OCI-LY3 (cell line): ENCODE data around the gene MSL1.

ENCODE experiments used
- CTCF ChIP-seq: fragments of 200-600, 300-600 bp; sonication (generic); IDR thresholded peaks from 2 replicates; pipeline ENCODE4 v1.5.1; 2014; ENCODE audit warnings: antibody characterized with exemption, low read length, low read depth
- EZH2phosphoT487 ChIP-seq: fragments of 200-600 bp; shearing (Covaris generic); IDR thresholded peaks from 2 replicates; pipeline ENCODE4 v1.6.1; 2018; ENCODE audit warnings: antibody characterized with exemption, mixed run types, low read depth

DNA sequence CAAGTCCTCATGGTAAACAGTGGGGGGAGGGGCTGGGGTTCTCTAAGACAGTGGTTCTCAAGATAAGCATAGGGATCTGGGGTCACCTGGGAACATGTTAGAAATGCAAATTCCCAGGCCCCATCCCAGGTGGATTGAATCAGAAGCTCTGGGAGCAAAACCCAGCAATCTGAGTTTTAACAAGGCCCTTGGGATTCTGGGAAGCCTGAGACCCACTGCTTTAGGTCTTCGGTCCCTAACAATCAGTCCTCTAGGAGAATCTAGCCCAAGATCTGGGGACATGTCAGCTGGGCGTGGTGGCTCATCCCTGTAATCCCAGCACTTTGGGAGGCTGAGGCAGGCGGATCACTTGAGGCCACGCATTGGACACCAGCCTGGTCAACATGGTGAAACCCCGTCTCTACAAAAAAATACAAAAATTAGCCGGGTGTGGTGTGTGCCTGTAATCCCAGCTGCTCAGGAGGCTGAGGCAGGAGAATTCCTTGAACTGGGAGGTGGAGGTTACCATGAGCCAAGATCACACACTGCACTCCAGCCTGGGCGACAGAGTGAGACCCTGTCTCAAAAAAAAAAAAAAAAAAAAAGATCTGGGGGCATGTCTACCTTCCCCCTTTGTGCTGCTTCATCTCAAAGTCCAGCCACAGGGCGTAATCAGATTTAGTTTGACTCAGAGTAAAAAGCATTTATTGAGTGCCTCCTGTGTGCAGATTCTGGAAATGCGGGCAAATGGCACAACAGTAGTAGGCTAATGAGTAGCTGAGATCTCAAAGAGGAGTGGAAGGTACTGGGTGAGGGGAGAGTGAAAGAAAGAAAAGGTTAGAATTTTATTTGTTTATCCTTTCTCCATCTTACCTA, 12.6 kb upstream of the MSL1 start:
- no peak for TF ChIP-seq EZH2phosphoT487
- peak; percentile 32 for TF ChIP-seq CTCF
